NCI-H2081 (cell line): ENCODE results near the gene WDR93.
A peak's percentile ranks its signal among the peaks of the same experiment; 100 is the strongest.
"Not testable (repeated sequence)": the region's sequence is repeated elsewhere in the genome, so short reads cannot be mapped to it uniquely, and the experiment has no call there.

Source experiments
- DNase-seq, 2 experiments: peaks; one replicate each; lab custom pipeline; 2025; lab: John Stamatoyannopoulos, UW

WDR93 gene

DNA sequence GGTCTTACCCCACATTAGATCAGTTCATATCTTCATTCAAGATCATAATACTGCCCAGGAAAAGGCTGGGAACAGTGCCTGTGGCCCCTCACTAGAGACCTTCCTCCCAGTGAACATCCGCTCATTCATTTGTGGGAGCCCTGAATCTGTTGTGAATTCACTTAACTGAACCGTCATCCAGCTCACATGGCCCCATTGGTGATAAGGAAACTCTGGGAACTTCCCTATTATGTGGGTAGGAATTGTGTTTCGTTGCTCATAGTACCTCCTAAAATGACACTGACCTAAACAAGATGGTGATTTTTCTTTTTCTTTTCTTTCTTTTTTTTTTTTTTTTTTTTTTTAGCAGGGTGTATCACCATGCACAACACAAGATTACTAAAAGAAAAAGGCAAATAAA, 78.8 kb downstream of the WDR93 start:
- DNase-seq = no peak

DNA sequence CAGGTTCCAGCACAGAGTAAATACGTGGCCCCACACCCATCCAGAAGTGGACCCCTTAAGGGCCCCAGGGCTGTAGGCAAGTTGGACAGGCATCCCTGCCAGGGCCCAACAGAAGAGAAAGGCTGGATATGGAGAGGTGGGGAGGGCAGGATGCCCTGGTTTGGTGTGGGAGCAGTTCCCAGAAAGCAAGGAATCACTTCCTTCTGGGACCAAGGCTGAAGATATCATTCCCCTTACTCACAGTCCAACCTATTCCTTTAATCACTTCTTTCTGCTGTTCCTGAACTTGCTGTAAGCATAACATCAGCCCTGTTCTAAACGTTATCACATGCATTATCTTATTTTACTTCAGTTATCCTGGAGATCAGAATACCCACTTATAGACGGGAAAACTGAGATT, 79.4 kb downstream of the WDR93 start:
- no peak for DNase-seq

GRCh38 chr15:89772932-89773583, 82.4 kb downstream of the WDR93 start:
- peak in 1 of 2 experiments; percentile 9 for DNase-seq

- no peak for DNase-seq
Measured at GRCh38 chr15:89774492-89774891, 83.9 kb downstream of the WDR93 start.

GRCh38 chr15:89775815-89776214, 85.2 kb downstream of the WDR93 start:
- DNase-seq = no peak

GRCh38 chr15:89776274-89777072, 85.9 kb downstream of the WDR93 start, which contains the start of gene MESP2:
Gene MESP2, plus strand, starts transcription at chr15:89776332. Its CDS starts 26 bp downstream, at chr15:89776358.
- peak; percentile 58 to 63 for DNase-seq

DNA sequence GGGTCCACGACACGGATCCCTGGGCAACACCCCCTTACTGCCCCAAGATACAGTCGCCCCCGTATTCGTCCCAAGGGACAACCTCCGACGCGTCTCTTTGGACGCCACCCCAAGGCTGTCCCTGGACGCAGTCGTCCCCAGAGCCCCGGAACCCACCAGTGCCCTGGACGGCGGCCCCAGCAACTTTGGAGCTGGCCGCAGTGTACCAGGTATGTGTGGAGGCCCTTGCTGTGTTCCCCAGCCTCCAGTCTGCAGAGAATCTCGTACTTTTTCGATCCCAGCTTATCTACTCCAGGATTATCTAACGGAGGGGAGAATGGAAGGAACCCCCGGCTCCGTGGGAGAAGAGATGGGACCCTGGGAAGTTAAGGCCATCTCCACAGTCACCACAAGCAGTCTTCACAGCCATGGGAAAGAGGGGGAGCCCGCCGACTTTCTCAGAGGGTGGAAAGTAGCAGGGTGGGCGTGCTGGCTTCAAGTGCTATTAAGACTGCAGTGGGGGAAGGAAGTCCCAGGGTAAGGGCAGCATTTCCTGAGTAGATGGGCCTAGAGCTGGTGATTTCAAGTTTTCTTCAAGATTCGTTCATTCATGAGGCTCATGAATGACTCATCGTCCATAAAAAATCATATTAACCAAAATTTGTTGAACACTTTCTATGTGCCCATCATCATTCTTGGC, 86.6 kb downstream of the WDR93 start:
- DNase-seq = no peak

GRCh38 chr15:89777782-89778380, 87.3 kb downstream of the WDR93 start:
- no peak for DNase-seq

- no peak for DNase-seq
Measured at GRCh38 chr15:89778861-89779260, 88.2 kb downstream of the WDR93 start.

GRCh38 chr15:89780601-89781000, 90.0 kb downstream of the WDR93 start:
- DNase-seq = no peak

GRCh38 chr15:89781055-89781454, 90.4 kb downstream of the WDR93 start:
- no peak for DNase-seq

DNA sequence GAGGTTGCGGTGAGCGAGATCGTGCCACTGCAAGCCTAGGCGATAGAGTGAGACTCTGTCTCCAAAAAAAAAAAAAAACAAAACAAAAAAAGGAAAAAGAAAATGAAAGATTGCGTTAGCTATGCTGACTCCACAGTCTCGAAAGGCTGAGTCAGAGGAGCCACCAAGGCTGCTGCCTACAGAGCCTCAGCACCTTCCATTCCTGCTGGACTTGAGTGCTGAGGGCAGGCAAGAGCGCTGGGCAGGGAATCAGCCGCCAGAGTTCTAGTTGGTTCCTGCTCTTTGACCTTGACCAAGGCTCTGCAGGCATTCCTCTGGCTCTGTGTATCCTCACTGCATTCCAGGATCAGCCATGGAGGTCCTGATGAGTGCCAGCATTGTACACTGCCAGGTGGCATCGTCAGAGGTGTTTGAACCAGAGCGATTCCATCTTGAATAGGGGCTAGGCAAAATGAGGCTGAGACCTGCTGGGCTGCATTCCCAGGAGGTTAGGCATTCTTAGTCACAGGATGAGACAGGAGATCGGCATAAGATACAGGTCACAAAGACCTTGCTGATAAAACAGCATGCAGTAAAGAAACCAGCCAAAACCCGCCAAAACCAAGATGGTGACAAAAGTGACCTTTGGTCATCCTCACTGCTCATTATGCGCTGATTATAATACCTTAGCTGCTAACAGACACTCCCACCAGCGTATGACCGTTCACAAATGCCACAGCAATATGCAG, 91.4 kb downstream of the WDR93 start:
- DNase-seq = no peak

- not testable (repeated sequence) for DNase-seq
Measured at GRCh38 chr15:89782619-89782950, 92.0 kb downstream of the WDR93 start.

DNA sequence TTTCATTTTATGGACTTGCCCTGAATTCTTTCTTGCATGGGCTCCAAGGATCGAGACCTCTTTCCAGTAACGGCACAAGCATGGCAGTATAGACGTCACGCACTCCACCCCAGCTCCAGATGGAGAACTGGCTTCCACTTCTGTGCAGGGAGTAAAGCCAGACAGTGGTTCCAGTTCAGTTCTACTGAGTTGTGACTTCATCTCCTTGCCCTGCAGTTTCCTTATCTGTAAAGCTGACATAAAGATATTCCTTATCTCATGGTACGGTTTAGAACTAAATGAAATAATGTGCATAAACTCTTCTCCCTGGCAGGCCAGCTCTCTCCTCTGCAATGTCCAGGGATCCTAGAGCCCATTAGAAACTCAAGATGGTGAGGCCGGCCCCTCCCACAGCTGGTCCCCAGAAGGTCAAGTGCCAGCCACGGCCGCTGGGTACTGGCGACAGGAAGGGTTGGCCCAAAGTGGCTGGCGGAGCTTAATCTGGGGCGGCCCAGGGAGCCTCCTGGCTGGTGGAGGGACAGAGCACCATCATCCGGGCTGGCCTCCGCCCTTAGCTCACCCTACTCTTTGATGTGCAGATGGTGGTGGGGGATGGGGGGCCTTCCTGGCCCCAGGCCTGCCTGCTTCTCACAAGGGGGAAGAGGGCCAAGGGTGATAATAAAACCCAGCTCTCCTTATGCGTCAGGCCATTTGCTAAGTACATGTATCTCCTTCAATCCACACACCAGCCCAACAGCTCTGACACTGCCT, 92.7 kb downstream of the WDR93 start:
- no peak for DNase-seq

- DNase-seq = no peak
Measured at GRCh38 chr15:89783861-89784685, 93.5 kb downstream of the WDR93 start.

GRCh38 chr15:89784686-89784960, 94.0 kb downstream of the WDR93 start:
- no peak for DNase-seq

GRCh38 chr15:89785064-89785773, 94.6 kb downstream of the WDR93 start:
- DNase-seq = no peak

DNA sequence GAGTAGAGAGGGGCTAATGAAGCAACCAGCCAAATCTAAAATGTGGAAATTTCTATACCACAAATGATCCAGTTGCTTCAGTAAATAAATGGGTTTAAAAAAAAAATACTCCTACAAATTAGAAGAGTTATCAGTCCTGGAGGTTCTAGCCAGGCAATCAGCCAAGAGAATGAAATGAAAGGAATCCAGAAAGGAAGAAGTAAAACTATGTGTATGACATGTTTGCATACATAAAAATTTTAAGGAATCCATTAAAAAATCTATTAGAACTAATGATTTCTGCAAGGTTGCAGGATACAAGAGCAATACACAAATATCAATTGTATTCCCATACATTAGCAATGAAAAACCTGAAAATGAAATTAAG, 95.1 kb downstream of the WDR93 start:
- DNase-seq = no peak

DNA sequence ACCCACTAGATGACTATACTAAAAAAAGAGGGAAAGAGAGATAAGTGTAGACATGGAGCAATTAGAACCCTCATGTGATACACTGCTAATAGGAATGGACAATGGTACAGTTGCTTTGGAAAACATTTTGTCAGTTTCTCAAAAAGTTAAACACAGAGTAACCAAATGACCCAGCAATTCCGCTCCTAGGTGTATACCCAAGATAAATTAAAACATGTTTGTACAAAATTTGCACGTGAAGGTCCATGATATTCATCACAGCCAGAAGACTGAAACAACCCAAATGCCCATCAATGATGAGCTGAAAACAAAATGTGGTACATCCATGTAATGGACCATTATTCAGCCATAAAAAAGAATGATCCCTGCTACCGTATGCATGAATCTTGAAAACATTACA, 97.3 kb downstream of the WDR93 start:
- no peak for DNase-seq

DNA sequence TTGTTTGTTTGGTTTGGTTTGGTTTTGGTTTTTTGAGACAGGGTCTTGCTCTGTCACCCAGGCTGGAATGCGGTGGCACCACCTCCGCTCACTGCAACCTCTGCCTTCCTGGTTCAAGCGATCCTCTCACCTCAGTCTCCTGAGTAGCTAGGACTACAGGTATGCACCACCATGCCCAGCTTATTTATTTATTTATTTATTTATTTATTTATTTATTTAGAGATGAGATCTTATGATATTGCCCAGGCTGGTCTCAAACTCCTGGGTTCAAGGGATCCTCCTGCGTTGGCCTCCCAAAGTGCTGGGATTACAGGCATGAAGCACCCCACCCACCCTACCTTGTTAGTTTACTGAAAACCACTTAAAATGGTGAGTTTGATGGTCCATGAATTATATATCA, 98.0 kb downstream of the WDR93 start:
- DNase-seq = not testable (repeated sequence)
